Anterior cingulate cortex (tissue), 58 donors: ENCODE results near the gene CDK5.
"Not testable (repeated sequence)": the region's sequence is repeated elsewhere in the genome, so short reads cannot be mapped to it uniquely, and the experiment has no call there.

Experiments used
- DNase-seq, 58 donors: peaks; one replicate each; lab custom pipeline; 2025; lab: John Stamatoyannopoulos, UW

The CDK5 gene

DNA sequence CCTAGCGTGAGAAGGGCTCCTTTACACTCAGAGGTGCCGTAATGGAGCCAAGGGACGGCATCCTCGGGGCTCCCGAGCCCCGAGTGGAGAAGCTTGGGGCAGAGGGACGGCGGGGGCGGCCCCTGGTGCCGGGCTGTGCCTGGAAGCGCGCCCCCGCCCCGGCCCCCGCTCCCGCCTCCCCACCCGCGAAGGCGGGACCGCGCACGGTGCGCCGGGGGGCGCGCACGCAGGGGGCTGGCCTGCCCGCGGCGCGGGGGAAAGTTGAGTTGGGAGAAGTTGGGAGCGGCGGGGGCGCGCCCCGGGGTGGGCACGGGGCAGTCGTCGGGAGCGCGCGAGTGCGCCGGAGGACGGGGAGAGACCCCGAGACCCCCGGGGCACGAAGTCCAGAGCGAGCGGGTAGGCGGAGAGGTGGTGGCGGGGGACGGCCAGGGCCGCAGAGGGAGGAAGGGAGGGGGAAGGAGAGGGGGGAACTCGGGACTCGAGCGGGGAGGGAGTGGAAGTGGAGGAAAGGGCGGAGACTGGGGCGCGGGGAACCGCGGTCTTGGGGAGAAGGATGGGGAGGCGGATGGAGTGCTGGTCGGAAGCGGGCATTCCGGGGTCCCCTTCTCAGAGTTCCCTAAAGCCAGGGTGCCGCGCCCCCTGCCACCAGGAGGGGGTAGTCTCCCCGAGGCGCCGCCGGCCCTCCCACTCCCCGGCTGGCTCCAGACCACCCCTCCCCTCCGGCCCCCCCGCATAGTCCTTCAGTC lies 1.8 kb upstream of the CDK5 start, which contains the start of gene SLC4A2:
Gene SLC4A2 (plus strand): TSS at position 223 of the 746 bp plus-strand sequence. CDS start 2,399 bp downstream, outside the sequence.
- DNase-seq: peak in 55 of 58 donors; percentile 42 to 93 (median 78)

DNA sequence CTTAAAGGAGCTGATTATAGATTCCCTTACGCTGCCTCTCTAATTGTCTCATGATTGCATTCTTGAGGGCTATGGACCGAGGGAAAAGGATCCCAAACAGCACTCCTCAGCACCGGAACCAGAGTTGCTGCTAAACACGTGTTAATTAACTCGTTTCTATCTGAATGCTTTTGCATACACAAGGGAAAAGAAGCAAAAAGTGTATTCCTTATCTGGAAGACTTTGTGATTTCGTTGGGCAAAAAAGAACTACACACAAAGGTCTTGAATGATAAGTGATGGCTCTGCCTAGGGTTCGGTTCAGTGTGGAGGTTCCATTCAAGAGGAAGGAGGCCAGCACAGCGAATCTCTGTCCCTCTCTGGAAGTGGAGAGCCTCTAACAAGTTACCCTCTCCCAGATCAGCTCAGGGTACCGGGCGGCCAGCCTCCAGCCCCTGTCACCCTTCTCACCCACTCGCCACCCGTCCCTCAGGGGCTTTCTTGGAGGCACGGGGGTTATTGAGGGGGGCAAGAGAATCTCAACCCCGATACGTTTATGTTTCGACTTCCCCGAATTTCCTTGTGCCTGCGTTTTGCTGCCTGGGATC lies 1.2 kb upstream of the CDK5 start:
- peak in 5 of 58 donors; percentile 51 to 64 (median 56) for DNase-seq

DNA sequence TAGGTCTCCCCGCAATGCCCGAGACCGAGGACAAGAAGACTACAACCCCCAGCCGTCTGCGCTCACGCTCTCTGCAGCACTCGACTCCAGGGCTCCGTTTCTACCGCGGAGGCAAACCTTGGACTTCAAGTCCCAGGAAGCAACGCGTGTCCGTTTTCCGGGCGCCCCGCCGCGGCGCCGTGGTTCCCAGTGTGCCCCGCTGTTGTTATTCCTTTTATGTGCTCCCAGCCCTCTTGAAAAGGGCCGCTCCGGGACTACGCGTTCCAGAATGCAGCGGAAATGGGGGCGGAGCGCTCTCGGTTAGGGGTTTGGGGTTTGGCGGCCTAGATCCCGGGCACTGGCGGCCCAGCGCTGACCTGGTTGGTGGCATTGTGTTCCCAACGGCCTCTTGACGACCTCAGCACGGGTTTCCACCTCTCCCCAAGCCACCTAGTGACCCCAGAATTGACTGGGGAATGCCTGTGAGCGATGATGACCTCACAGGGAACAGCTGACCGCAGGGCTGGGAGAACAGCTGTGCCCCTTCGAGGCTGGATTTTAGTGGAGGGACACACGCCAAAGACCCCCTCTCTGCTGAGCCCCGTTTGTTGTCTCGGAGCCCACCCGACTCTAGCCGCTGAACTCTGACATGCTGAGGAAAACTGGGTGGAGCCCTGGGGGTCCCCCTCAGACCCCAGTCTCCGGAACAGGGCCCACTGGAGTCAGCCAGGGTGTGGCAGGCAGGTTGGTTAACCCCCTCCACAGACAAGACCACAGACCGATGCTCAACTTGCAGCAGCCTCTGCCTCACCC lies 488 bp upstream of the CDK5 start:
- peak; percentile 87 to 100 (median 99) for DNase-seq

DNA sequence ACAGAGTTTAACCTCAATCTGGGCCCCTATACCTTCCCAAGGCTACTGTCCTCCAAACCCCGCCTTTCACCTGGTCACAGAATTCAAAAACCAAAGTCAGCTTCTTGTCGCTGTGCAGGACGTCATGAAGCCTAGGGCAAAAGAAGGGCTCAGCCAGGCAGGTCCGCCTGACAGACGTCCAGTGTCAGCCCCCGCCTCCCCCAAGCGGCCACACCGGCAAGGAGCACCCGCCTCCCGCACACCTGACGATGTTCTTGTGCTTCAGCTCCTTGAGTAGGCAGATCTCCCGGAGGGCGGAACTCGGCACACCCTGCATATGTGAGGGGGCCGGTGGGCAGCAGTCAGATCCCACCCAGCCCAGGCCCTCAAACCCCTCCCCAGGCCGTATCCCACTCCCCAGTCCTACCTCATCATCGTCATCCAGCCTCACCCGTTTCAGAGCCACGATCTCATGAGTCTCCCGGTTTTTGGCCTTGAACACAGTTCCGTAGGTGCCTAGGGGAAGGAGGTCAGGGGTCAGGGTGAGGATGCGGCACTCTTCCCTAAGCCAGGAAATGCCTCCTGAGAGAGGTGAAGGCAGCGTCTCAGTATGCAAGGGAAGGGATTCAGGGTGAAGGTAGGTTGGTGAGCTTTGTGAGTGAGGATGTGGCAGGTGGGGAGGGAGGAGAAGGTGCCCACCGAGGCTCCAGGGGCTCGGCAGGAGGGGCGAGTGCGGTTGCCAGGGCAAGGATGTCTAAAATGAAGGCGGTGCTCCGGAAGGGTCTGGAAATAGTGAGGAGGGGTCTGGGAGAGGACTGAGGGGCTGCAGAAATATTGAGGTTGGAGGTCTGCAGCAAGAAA lies 811 bp downstream of the CDK5 start:
- DNase-seq: peak in 4 of 58 donors; percentile 11 to 29 (median 17)

DNA sequence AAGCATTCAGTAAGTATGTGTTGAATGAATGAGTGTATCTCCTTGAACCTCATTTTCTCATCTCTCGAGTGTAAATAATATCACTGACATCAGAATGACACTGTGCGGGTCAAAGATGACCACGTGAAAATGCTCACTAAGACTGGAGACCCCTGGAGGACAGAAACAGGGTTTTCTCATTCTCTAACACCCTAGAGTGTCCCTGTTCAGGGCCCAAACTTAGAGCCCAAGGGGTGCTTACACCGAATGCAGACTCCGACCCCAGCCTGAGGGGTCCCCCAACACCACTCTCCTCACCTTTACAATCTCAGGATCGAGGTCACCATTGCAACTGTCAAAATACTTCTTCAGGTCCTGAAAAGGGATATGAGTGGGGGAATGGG lies 1.4 kb downstream of the CDK5 start:
- DNase-seq: no peak

DNA sequence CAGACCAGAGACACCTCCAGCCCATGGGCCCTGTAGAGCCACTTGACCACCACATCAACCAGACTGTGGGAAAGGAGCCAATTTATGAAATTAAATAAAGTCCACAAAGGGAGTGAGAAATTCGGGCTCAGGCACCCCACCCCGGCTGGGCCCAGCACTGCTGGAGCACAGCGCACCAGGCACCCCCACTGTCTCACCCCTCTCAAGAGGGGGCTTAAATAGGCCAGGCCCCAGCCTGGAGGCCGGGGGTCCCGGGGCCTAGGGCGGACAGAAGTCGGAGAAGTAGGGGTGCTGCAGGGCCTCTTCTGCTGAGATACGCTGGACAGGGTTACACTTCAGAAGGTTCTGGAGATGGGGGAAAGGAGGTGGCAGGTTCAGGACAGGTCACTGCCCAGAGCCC lies 3.9 kb downstream of the CDK5 start:
- DNase-seq: no peak

DNA sequence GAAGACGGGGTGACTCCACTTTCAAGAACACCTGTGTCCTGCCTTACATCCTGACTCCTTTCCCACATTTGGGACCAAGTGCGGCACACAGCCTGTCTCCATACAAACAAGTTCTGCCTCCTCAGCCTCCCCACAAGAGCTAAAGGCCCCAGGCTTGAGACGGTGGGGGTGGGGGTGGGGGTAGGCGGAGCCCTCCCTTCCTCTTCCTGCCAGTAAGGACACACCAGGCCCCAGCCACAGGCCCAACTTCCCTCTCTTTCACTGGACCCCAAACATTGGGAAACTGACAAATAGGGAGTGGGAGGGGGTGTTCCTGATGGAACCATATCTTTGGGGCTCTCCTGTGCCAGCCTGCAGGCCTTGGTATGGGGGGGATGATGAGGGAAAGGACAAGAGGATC lies 4.6 kb downstream of the CDK5 start:
- DNase-seq: no peak

DNA sequence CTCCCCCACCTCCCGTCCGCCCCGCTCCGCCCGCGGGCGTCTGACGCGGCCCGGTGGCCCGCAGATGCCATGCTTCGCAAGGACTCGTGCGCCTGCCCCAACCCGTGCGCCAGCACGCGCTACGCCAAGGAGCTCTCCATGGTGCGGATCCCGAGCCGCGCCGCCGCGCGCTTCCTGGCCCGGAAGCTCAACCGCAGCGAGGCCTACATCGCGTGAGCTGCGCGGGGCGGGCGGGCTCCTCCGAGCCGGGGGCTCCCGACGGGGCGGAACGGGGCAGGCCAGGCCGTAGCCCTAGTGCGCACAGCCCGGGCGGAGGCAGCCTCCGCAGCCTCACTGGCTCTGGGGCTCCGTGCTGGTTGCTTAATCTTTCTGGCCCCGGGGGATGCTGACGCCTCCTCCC lies 6.6 kb downstream of the CDK5 start:
- peak in 32 of 58 donors; percentile 9 to 63 (median 32) for DNase-seq

DNA sequence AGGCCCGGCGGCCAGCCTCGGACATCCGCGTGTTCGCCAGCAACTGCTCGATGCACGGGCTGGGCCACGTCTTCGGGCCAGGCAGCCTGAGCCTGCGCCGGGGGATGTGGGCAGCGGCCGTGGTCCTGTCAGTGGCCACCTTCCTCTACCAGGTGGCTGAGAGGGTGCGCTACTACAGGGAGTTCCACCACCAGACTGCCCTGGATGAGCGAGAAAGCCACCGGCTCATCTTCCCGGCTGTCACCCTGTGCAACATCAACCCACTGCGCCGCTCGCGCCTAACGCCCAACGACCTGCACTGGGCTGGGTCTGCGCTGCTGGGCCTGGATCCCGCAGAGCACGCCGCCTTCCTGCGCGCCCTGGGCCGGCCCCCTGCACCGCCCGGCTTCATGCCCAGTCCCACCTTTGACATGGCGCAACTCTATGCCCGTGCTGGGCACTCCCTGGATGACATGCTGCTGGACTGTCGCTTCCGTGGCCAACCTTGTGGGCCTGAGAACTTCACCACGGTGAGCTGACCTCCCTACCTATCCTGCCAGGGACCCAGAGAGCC lies 8.7 kb downstream of the CDK5 start:
- DNase-seq: no peak

DNA sequence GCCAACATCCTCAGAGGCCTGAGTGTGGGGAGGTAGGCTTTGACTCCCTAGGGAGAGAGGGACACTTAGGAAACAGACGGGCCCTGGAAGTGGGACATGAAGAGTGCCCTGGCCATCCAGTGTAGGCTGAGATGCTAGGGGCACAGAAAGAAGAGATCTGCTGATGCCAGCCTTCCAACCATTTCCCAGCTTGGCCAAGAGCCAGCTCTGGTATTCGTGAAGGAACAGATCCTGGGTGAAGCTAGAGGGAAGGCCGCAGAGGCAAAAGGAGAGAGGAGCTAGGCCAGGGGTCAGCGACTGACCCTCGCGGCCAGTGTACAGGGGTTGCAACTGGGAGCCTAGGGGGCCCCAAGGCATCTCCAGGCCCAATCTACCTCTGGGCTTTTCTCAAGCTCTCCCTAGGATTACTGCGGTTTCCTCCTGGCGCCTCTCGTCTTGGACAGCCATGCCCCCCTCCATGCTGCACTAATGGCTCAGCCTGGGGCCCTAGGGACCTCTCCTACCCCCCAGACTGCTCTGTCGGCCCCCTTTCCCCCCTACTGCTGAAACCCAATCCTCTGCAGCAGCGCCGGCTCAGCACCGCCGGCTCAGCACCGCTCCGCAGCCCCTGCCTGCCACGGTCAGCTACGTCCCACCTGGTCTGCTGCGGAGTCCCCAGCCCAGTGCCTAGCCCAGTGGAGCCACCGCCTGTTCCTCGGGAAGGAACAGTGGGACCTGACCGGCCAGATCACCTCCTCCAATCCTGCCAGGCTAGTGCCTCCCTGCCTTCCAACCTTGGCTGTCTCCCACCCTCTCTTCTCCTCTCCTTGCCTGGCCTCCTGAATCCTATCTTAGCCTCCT lies 9.5 kb downstream of the CDK5 start, which contains the start of gene ASIC3:
Gene ASIC3 (plus strand): TSS at position 556 of the 840 bp plus-strand sequence. CDS start 355 bp downstream, outside the sequence.
- DNase-seq: peak in 1 of 58 donors; percentile 15

DNA sequence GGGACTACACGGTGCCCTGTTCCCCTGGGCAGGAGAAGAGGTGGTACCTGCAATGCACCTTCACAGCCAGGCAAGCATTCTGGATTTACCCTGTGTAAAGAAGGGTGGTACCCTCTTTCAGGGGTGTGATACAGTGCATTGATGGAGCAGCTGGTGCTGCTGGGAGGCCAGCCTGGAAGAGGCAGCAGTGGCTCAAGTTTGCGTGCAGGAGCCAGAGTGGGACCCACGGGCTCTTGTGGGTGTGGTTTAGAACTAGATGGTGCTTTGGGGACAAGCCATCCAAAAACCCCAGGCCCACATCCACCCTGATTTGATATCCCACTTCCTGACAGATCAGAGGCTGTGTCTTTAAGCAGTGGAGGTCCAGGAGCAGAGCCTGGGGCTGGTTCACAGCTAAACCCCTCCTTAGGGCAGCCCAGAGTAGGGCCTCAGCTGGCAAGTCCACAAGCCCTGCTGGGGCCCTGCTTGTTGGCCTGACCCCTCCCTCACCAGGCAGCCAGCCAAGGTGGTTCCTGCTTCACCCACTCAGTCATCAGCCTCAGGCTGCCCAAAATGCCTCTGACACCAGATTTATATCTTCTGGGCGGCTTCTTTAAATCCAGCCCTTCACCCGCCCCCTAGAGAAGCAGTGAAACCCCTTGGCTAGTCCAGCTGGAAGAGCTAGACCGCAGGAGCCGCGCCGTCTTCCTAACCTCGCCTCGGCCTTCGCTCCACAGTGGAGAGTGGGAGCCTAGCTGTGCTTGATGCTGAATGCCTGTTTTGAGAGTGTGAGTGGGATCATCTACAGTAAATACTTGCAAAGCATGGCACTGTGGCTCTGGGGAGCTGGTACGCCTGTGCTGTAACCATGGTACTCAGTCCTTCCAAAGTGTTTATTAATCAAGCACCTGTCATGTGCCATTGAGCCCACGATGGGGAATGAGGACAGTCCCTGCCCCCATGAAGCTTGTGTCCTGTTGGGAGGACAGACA lies 10.8 kb downstream of the CDK5 start:
- DNase-seq: peak in 7 of 58 donors; percentile 14 to 34 (median 24)

DNA sequence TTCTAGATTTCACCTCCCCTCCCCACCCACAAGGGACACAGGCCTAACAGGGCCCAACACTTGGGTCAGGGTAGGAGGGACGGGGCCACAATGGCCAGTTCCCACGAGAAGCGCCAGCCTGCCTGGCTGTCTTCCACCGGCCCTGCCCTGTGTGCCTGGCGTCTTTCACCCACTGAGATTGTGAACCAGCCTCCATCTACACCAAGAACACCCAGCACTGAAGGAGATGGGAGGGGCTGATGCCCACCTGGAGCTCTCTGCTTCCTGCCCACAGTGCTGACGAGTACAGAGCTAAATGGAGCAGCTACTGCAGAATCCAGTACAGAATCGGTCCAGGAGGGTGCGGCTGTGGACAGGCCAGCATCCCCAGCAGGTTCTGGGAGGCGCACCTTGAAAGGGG lies 11.7 kb downstream of the CDK5 start:
- DNase-seq: peak in 2 of 58 donors; percentile 17 to 20

DNA sequence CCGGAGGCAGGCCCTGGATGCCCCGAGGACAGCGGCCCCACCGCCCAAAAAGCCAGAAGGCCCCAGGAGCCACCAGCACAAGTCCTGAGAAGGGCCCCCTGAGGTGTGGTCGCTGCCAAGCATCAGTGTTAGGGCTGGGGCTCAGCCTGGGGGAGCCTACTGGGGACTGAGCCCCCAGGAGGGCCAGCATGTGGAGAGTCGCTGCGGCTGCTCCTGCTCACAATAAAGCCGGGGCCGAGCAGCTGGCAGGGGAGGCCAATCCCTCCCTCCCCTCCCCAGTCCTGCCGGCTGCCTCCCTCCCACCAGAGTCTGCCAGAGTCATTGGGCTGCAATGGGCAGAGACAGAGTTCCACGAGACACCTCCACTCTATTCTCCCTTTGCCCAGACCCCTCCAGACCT lies 12.4 kb downstream of the CDK5 start:
- no peak for DNase-seq

DNA sequence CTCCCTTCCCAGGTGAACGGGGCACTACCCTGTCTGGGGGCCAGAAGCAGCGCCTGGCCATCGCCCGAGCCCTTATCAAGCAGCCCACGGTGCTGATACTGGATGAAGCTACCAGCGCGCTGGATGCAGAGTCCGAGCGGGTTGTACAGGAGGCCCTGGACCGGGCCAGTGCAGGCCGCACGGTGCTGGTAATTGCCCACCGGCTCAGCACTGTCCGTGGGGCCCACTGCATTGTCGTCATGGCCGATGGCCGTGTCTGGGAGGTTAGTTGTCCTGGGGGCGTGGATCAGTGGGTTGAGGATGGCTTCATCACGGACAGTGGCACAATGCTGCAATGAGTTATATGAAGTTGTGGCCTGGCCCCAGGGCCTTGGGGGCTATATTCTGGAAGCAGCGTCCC lies 13.7 kb downstream of the CDK5 start:
- no peak for DNase-seq

DNA sequence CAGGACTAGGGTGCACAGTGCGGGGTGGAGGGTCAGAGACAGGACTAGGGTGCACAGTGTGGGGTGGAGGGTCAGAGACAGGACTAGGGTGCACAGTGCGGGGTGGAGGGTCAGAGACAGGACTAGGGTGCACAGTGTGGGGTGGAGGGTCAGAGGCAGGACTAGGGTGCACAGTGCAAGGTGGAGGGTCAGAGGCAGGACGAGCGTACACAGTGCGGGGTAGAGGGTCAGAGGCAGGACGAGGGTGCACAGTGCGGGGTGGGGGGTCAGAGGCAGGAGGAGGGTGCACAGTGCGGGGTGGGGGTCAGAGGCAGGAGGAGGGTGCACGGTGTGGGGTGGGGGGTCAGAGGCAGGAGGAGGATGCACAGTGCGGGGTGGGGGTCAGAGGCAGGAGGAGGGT lies 14.2 kb downstream of the CDK5 start:
- not testable (repeated sequence) for DNase-seq

DNA sequence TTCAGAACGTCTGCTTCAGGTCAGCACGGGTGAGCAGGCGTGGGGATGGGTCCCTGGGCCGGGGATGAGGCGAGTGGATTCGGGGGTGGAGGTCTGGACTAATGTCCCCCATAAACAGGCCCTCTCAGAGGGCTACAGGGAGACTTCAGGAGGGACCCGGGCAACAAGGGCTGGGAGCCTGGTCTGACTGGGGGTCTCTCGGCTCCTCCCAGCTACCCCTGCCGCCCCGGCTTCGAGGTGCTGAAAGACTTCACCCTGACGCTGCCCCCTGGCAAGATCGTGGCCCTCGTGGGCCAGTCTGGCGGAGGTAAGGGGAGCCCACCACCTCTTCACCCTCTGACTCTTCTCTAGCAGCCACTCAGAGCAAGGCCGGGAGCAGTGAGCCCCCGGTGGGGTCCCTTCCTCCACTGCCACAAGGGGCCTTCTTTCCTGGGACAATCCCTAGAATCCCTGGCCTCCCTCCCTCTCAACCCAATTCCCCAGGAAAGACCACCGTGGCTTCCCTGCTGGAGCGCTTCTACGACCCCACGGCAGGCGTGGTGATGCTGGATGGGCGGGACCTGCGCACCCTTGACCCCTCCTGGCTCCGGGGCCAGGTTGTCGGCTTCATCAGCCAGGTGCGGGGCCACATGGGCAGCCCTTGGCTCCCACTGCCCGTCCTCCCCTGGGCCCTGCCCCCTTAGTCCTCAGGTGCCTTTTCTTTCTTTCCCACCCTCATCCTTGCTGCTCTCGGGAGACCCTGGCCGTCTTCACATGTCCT lies 16.9 kb downstream of the CDK5 start:
- no peak for DNase-seq
